HPDE6-E6E7 (cell line): ENCODE measurements around the gene PRR20C.
"Not testable (repeated sequence)": the region's sequence is repeated elsewhere in the genome, so short reads cannot be mapped to it uniquely, and the experiment has no call there.

Experiments
- DNase-seq: peaks from one replicate; pipeline ENCODE4 v3.0.0; 2011; ENCODE audit warnings: missing footprints; ENCODE audit errors: extremely low spot score

PRR20C gene

DNA sequence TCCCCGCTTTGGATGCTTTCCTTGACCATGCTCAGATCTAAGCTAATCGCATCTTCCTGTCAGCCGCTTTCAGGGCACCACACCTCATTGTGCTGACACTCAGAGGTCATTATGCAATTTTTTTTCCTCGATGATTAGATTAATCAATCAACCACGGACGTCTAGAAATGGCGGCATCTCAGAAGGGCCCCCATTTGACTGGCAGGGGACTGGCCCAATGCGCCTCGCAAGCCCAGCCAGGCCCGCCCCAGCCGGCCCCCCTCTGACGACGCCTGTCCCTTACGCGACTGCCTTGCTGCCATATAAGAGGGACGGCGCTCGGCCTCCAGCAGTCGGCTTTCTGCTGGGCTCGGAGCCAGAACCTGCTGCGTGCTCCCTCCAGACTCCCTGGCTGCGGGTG lies at the start of gene PRR20C:
Gene PRR20C (plus strand): TSS at position 301 of the 400 bp plus-strand sequence. CDS start 387 bp downstream, outside the sequence.
- DNase-seq = not testable (repeated sequence)

DNA sequence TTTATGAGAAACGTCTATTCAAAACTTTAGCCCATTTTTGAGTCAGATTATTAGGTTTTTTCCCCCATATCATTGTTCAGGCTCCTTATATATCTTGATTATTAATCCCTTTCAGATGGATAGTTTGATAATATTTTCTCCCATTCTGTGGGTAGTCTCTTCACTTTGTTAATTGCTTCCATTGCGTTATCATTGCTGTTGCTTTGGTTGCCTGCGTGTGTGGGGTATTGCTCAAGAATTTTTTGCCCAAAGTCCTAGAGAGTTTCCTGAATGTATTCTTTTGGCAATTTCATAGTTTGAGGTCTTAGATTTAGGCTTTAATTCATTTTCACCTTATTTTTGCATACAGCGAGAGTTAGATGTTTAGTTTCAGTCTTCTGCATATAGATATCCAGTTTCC lies 38.9 kb upstream of the PRR20C start:
- no peak for DNase-seq

DNA sequence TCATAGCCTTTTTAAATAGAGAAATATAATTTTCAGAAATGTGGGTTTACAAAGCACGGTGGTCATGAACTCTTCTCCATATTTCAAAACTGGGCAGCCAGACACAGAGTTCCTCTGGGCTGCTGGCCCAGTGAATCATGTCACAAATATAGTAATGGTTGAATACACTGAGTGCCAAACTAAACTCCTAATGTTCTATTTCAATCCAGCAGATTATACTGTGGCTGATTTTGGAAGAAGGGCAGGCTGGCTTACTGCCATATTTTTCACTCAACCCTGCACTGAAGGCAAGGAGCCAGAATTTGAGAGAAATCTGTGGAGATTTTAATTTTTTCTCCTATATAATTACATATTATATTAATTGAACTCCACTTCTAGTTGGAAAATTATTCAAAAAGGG lies 30.2 kb upstream of the PRR20C start:
- no peak for DNase-seq

DNA sequence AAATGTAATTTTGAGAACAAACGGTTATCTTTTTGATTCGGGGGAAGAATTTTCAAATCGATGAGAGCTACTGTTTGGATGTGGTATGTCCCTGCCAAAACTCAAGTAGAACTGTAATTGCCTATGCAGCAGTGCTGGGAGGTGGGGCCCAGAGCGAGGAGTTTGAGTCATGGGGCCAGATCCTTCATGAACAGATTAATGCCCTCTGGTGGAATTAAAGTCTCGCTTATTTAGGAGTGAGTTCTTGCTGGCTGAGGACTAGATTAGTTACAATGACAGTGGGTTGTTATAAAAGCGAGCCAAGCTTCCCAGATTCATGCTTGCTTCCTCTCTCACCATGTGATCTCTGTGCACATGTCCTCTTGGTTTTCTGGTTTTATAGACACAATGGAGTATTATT lies 25.0 kb upstream of the PRR20C start:
- no peak for DNase-seq

DNA sequence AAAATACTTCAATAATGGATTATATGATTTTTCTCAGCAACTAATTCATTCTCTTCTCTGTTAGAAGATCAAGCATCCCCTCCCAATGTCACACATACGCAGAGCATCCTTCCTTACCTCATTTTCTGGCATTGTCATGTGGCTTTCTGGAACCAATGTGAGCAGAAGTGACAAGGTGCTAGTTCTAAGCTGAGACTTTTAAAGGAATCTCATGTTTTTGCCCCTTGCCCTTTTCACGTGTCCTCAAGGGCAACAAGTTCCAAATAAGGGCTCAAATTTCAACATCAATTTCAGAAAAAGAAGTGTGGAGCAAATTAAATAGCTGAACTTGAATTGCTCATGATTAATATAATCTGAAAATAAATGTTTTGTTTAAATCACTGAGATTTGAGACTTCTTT lies 17.8 kb upstream of the PRR20C start:
- DNase-seq = no peak

DNA sequence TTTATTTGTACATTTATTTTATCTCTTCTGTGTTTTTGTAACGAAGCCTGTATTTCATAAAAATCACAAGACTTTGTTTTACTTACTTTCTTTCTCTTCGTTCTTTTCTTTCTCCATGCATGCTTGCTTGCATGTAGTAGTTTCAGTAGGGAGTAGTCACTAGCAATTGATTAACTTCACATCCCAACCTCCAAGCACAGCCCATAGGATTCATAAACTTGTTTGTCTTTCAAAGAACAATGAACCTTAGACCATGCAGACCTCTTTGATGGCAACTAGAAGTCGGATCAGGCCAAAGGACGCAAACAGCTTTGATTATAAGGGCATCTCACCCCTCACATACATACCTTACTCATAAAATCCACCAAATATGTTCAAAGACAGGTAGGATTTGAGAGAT lies 16.3 kb upstream of the PRR20C start:
- DNase-seq = no peak

DNA sequence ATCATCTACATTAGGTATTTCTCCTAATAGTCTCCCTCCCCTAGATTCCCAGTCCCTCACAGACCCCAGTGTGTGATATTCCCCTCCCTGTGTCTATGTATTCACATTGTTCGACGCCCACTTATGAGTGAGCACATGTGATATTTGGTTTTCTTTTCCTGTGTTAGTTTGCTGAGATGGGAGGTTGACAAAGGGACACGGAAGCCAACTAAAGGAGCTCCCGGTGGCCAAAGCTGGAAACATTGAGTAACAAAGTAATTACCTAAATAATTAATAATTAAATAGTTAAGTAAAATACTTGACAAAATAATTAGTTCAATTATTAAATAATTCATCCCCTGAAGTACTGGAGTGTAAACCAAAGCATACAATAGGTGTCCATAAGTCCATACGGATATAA lies 14.9 kb upstream of the PRR20C start:
- DNase-seq = peak; percentile 3

DNA sequence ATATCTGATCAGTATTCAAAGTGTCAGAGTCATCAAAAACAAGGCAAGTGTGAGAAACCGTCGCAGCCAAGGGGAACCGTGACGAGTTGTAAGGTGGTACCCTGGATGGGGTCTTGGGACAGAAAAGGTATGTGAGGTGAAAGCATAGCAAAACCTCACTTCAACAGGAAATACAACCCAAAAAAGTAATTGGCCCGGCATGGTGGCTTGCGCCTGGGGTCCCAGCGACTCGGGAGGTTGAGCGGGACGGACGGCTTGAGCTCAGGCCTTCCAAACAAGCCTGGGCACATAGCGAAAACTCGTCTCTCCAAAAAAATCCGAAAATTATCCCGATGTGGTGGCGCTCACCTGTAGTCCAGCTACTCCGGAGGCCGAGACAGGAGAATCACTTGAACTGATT lies 14.1 kb upstream of the PRR20C start:
- DNase-seq = not testable (repeated sequence)

DNA sequence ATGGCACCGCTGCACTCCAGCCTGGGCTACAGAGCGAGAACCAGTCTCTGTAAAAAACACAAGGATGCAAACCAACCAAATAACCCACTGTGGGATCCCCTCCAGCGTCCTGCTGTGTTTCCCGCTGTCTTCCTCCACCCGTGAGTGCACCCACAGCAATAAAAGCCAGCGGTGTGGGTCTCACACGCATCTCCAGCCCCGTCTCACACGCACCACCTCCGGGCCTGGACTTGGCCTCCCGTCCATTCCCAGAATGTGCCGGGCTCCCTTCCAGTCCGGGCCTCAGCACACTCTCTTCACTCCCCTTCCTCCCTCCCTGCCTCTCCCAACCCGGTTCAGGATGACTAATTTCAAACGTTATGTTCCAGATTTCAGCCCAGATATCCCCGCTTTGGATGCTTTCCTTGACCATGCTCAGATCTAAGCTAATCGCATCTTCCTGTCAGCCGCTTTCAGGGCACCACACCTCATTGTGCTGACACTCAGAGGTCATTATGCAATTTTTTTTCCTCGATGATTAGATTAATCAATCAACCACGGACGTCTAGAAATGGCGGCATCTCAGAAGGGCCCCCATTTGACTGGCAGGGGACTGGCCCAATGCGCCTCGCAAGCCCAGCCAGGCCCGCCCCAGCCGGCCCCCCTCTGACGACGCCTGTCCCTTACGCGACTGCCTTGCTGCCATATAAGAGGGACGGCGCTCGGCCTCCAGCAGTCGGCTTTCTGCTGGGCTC lies 13.5 kb upstream of the PRR20C start, which contains the start of gene PRR20A:
Gene PRR20A (plus strand): TSS at position 684 of the 734 bp plus-strand sequence. CDS start 387 bp downstream, outside the sequence.
- DNase-seq = not testable (repeated sequence)

DNA sequence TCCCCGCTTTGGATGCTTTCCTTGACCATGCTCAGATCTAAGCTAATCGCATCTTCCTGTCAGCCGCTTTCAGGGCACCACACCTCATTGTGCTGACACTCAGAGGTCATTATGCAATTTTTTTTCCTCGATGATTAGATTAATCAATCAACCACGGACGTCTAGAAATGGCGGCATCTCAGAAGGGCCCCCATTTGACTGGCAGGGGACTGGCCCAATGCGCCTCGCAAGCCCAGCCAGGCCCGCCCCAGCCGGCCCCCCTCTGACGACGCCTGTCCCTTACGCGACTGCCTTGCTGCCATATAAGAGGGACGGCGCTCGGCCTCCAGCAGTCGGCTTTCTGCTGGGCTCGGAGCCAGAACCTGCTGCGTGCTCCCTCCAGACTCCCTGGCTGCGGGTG lies 6.7 kb upstream of the PRR20C start, which contains the start of gene PRR20B:
Gene PRR20B (plus strand): TSS at position 301 of the 400 bp plus-strand sequence. CDS start 387 bp downstream, outside the sequence.
- DNase-seq = not testable (repeated sequence)

DNA sequence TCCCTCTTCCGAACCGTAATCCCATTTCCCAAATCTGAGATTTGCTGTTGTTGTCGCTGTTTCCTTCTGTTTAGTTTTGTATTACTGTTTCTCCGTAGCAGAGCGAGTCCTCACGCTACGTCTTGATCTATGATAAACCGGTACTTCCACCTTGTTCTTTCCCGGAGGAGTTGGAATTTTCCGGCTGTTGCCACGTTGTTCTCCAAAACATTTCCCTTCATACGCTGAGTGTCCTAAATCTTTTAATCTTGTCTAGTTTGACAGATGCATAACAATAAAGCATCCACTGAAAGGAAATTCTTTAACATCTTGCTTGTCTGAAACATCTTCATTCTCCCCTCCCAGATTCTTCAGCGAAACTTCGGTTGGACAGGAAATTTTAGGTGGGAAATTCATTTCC lies 5.8 kb upstream of the PRR20C start:
- not testable (repeated sequence) for DNase-seq

DNA sequence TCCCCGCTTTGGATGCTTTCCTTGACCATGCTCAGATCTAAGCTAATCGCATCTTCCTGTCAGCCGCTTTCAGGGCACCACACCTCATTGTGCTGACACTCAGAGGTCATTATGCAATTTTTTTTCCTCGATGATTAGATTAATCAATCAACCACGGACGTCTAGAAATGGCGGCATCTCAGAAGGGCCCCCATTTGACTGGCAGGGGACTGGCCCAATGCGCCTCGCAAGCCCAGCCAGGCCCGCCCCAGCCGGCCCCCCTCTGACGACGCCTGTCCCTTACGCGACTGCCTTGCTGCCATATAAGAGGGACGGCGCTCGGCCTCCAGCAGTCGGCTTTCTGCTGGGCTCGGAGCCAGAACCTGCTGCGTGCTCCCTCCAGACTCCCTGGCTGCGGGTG lies 6.5 kb downstream of the PRR20C start, which contains the start of gene PRR20D:
Gene PRR20D (plus strand): TSS at position 301 of the 400 bp plus-strand sequence. CDS start 387 bp downstream, outside the sequence.
- not testable (repeated sequence) for DNase-seq

DNA sequence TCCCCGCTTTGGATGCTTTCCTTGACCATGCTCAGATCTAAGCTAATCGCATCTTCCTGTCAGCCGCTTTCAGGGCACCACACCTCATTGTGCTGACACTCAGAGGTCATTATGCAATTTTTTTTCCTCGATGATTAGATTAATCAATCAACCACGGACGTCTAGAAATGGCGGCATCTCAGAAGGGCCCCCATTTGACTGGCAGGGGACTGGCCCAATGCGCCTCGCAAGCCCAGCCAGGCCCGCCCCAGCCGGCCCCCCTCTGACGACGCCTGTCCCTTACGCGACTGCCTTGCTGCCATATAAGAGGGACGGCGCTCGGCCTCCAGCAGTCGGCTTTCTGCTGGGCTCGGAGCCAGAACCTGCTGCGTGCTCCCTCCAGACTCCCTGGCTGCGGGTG lies 13.0 kb downstream of the PRR20C start, which contains the start of gene PRR20E:
Gene PRR20E (plus strand): TSS at position 301 of the 400 bp plus-strand sequence. CDS start 387 bp downstream, outside the sequence.
- DNase-seq = not testable (repeated sequence)

DNA sequence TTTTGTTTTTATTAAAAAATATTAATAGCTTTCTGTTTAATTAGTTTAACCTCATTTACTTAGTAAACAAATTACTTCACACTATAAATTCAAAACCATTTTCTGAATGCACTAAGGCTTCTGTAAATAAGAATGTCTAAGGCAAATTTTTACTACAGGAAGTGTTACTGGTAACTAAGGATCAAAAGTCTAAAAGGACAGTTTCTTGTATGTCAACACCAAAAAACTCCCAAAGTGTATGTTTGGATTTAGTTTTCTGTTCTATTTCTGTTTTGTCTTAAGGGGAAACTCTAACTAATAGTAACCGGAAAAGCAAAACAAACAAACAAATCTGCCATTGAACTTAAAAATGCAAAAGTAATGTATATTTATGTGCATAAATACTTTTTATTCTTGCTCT lies 37.8 kb downstream of the PRR20C start:
- no peak for DNase-seq
